HG03066 (cell line): Measurements from ENCODE around the gene ARID5A.
"Not testable (repeated sequence)": the region's sequence is repeated elsewhere in the genome, so short reads cannot be mapped to it uniquely, and the experiment has no call there.

Source experiments
- ATAC-seq: cut with Tn5 transposase; IDR thresholded peaks from one replicate; pipeline ENCODE4 v1.9.1; 2021; ENCODE audit warnings: low read depth; ENCODE audit not compliant: unreplicated experiment

Gene ARID5A

DNA sequence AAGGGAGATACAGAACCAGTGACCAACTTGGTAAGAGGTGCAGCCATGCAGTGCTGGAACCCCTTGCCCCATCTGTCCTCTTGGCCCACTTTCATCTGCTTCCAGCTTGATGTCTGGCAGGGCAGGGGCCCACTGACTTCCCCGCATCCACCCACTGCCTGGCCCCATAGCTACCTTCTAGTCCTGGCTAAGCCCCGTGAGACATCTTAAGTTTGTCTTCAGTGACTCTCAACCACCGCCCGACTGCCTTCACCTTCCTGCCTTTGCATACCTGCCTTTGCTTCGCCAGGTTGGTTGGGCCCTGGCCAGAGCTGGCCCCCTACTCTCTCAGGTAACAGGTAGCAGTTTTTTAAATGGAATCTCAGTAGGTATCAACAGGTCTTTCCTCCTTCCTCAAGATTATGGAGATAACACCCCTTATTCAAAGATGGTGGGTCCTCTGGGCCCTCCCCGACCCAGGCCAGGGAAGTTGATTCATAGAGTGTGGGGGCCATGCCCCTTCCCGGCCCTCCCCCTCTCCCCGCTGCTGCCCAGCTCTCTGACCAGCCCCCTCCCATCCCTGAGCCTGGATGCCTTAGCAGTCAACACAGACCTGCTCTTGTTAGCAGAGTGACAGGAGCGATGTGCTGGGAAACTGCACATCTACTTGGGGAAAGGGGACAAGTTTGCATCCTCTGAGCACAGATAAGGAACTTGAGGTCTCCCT is 2.8 kb downstream of the ARID5A start:
- ATAC-seq: no peak

DNA sequence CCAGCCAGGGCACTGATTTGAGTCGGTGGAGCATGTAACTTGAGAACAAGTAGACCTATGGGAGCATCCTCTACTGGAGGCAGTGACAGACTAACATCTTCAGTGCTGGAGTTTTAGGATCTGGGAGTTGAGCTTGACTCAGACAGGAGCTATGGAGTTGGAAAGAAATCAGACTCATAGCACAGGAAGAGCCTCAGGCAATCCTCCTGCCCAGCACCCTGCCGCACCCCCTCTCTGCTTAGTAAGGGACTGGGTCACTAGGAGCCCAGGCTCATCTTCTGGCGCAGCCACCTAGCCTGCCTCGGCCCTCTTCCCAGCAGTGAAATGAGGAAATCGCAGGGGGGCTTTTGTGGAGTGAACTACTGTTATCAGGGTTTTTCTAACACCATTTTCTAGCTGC is 3.6 kb downstream of the ARID5A start:
- ATAC-seq: no peak

DNA sequence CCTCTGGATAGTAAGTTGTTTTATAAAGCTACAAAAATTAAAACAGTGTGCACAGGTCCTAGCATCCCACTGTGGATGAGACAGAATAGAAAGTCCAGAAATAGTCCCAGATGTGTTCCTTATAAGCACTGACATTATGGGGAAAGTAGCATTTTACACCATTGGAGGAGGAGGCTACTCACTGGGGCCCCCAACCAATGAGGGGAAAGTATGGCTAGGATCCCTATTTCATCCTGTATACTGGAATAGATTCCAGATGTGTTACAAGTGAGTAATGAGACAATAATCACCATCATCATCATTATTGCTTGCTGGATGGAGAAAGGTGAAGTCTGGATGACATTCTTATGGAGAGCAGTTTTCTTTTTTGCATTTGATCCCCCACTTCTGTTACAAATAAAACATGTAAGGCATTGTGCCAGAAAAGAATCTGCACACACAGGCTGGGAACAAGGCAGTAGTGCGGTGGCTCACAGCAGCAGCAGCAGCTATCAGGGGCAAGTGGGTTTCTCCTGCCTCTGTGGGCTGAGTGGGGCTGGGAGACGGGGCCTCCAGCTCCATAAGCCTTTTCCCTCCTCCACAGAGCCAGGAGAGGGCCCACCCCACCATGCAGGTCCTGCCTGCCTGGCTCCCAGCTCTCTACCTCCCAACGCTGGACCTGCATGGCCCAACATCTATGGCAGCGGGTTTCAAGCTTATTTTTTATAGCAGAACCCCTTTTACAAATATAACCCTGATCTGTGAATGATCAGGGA is 5.0 kb downstream of the ARID5A start:
- no peak for ATAC-seq

DNA sequence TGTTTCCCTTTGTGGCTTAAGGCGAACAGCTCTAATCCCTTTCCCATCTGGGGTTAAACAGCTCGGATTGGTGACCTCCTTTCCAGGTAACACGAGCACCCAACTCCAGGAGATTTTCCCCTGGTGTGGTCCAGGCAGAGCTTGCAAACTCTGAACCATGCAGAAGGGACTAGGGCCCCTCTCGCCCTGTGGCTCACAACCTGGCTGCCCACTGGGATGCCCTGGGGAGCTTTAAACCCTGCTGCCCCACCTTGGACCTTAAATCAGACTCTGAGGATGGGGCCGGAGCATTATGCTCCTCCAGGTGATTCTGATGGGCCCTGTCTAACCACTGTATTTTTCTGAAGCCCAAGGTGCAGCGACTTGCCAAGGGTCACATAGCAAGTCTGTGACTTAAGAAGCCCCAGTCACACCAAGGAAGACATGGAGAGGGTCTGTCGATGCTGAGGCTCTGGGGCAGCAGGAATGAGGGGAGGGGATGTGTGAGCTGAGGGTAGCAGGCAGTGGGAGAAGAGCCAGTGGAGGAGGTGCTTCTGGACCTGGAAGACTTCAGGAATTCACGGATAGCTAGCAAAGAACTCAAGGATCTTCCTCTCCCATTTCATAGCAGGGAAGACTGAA is 5.9 kb downstream of the ARID5A start:
- ATAC-seq: no peak

DNA sequence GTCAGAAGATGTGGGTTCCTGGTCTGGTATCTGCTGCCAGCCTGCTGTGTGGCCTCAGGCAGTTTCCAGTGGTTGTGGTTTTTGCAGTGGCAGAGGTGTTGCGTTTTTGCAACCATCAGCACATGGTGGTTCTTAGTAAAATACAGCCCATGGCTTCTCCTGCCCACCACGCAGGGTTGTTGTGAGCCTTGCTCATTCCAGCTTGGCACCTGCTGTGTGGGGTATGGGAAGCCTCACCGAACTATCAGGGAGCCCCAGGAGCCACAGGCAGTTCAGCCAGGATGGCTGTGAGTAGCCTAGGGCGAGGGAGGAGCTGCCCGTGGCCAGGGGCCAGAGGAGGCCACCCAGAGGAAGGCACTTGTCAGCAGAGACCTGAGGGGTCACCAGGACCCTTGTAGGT is 9.8 kb downstream of the ARID5A start:
- no peak for ATAC-seq

DNA sequence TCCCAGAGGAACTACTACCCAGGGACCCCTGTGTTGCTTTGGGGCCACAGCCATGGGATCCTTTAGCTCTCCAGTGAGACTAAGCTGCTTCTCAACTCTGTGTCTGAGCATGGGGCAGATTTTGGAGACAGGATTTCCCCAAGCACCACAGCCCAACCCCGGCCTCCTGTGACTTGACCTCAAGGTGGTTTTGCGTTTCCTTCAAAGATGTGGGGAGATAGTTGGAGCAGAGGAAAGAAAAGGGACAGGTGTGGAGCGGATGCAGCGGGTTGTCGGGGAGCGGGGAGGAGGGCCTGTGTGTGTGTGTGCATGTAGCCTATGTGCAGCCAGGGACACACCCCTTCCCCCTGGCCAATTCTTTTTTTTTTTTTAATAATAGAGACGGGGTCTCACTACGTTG is 10.2 kb downstream of the ARID5A start:
- ATAC-seq: no peak

DNA sequence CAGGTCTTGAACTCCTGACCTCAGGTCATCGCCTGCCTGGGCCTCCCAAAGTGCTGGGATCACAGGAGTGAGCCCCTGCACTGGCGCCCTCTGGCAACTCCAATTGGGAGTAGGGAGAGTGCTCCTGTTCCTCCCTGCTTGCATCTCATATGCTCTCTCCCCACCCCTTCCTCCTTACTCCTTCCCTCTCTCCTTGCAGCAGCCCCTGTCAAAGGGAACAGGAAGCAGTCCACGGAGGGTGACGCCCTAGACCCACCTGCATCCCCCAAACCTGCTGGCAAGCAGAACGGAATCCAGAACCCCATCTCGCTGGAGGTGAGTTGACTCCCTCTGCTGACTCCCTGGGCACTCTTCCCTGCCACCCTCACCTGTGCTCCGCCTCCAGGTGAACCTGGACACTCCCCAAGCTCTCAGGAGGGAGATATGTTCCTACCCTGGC is 10.7 kb downstream of the ARID5A start:
- ATAC-seq: no peak

DNA sequence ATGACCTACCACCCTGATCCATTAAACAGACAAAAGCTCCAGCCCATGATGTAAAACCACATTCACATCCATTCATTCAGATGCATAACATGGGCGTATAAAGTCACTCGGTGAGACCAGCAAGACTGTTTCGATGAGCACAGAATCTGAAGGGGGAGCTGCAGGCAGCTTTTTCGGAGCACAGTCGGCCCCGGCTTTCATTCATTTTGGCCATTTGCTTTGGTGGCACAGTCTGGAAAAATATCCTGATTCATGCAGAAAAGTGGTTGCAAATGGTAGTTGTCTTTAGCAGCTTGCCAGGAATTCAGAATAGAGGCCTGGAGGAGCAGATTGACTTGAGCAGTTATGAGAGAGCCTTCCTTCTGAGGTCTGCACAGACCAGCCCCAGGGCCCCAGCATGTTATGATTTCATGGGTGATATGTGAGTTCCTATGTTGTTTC is 11.2 kb downstream of the ARID5A start:
- ATAC-seq: no peak

DNA sequence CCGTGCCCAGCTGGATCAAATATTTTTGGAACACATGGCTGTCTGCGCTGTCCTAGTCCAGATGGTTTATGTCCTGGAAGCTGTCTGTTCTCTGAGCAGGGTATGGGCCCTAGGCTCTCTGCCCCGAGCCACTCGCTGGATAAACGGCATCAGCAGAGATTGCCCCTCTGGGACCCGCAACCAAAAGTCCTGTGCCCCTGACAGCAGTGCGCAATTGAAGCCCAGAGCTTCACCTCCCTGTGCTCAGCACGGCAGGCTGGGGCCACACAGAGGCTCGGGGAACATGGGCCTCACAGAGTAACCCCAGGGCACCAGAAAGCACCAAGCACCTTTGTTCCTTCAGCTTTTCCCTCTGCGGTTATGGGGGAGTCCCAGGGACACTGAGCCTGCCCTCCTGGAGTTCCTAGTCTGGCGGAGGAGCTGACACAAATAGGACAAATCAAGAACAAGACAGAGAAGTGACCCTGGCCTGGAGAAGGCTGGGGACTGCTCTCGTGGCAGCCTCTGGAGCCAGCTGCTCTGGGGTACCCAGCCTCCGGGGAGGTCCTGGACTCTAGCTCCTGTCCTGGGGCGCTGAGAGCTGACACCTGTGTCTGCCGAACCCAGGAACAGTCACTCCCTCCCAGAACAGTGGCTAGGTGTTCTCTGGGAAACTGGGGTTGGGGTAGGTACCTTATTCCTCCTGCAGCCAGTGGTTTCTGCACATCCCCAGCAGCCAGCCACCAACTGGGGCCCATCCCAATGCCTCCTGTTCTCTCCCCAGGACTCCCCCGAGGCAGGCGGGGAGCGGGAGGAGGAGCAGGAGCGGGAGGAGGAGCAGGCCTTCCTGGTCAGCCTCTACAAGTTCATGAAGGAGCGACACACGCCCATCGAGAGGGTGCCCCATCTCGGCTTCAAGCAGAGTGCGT is 12.3 kb downstream of the ARID5A start:
- no peak for ATAC-seq

DNA sequence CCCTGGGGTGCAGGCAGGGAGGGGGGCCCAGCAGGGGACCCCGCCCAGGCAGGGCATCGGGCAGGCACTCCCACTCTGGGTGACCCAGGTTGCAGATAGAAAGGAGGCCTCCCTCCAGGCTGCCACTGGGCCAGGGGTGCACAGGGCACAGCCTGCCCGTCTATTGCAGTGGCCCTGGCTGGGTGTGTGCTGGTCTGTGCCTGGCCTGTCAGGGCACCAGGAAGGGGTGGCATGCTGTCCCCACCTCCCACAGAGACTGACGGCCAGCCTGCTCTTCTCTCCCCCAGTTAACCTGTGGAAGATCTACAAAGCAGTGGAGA is 12.9 kb downstream of the ARID5A start:
- ATAC-seq: no peak

DNA sequence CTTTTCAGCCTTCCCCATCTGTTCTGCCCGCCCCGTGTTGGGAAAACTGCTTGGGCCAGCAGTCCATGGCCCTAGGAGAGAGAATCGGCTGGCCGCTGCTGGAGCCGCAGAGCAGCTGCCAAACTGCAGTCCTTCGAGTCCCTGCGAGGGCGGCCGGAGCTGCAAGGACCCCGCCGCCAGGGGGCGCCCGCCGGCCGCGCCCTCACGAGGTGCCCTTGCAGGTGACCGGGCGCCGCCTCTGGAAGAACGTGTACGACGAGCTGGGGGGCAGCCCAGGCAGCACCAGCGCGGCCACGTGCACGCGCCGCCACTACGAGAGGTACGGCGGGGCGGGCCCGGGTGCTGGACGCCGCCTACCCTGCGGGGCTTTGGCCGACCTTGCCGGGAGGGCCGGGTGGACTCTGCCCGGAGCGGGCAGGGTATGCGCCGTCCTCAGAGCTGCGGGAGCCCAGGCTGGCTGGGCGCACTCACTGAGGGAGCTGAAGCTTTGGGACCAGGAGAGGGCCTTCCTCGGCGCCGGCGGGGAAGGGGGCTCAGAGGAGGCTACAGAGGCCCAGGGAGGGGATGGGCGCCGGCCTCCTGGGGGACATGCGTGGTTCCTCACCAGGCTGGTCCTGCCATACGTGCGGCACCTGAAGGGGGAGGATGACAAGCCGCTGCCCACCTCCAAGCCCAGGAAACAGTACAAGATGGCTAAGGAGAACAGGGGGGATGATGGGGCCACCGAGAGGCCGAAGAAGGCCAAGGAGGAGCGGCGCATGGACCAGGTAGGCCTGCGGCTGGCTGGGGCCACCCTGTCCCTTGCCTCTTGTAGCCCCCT is 13.6 kb downstream of the ARID5A start:
- no peak for ATAC-seq

DNA sequence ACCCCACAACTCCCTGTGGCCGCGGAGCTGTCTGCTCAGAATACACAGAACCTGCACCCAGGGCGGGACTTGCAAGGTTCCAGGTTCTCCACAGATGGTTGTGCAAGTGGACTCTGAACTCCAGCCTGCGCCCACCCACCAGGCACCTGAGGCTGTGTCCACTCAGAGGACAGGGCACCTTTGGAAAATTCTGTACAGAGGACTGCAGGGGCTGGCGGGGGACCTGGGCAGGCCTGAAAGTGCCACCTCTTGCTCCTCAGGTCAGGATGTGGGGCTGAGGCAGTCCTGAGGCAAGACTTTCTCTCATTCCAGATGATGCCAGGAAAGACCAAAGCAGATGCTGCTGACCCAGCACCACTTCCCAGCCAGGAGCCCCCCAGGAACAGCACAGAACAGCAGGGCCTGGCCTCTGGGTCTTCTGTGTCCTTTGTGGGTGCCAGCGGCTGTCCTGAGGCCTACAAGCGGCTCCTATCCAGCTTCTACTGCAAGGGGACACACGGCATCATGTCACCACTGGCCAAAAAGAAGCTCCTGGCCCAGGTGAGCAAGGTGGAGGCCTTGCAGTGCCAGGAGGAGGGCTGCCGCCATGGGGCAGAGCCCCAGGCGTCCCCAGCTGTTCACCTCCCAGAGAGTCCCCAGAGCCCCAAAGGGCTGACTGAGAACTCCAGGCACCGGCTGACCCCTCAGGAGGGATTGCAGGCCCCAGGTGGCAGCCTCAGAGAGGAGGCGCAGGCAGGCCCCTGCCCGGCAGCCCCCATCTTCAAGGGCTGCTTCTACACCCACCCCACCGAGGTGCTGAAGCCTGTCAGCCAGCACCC is 14.4 kb downstream of the ARID5A start:
- ATAC-seq: no peak

DNA sequence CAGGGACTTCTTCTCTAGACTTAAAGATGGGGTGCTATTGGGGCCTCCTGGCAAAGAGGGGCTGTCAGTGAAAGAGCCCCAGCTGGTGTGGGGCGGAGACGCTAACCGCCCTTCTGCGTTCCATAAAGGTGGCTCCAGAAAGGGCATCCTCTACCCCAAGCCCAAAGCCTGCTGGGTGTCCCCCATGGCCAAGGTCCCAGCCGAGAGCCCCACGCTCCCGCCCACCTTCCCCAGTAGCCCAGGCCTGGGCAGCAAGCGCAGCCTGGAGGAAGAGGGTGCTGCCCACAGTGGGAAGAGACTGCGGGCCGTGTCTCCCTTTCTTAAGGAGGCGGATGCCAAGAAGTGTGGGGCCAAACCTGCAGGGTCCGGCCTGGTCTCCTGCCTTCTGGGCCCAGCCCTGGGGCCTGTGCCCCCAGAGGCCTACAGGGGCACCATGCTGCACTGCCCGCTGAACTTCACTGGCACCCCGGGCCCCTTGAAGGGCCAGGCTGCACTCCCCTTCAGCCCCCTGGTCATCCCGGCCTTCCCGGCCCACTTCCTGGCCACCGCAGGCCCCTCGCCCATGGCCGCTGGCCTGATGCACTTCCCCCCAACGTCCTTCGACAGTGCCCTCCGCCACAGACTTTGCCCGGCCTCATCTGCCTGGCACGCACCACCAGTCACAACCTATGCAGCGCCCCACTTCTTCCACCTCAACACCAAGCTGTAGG is 15.2 kb downstream of the ARID5A start:
- ATAC-seq: no peak

DNA sequence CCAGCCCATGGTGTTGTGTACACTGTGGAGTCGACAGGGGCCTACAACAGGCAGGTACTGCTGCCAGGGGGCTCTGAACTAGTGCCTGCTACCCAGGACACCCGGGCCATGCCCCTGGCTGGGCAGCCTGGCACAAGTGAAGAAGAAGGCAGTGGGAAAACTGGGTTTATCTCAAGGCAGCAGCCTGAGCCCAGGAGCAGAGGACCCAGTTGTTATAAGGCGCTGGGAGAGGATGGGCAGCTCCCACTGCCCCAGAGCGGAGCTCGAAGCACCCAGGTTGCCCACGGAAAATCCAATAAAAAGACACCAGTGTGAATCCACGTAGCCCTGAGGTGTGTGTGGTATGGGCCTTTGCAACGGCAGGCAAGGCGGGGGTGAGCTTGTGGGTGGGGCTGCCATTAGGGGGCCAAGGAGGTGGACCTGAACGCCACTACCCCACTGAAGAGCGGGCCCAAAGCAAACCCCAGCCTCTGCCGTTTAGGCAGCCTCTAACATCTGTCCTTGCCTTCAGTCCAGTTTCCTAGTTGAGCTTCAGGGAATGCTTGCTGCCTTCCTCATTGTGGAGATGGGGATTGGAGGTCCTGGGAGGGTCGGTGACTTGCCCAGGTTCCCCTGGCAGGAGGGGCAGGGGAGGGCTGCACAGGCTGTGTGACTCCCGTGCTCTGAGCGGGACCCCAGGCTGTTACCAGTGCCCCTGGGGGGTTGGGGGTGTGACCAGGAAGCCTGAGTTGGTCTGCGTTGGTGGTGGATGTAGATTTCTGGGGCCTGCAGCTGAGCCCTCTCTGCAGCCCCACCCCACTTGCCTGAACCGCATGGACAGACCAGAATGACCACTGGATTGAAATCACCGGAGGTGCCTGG is 16.0 kb downstream of the ARID5A start:
- no peak for ATAC-seq

DNA sequence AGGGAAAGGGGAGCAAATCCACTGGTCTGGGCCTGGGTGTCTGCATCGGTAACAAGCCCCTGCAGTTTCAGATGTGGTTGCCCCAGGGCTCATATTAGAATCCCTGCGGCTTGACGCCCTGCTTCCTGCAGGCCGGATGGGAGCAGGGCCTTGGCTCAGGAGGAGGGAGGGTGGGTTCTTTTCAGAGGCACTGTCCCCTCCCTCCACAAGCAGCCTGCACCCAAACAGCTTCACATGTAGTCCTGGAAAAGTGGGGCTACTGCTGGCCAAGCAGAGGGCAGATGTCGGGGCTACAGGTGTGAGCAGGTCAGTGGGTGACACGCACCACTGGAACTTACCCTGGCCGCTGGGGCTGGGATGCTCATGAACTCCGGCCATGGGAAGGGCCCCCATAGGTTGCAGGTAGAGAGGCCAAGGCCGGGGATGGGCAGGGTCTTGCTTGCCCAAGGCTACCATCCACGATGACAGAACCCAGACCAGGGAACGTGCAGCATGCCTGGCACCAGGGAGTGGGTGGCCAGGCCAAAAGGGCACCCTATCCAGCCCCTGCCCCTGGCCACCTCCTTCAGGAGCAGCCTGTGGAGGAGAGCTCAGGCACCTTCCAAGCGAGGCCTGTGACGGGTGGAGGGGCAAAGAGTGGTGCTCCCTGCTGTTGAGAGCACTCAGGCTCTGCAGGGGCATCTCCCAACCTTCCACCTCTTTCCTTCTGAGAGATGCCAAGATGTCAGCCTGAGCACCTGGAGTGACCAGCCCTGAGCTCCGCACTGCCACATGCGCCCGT is 16.8 kb downstream of the ARID5A start:
- no peak for ATAC-seq

DNA sequence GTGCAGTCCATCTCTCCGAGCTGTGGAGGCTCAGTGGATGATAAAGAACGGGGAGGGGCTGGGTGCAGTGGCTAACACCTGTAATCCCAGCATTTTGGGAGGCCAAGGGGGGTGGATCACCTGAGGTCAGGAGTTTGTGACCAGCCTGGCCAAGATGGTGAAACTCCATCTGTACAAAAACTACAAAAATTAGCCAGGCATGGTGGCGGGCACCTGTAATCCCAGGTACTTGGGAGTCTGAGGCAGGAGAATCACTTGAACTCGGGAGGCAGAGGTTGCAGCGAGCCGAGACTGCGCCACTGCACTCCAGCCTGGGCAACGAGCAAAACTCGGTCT is 17.4 kb downstream of the ARID5A start:
- not testable (repeated sequence) for ATAC-seq
